ENCODE measurements around the gene CNPY3. TPM values are rescaled to one million over a fixed set of nuclear protein-coding genes. Genes with fewer than 3 reads are reported as not detected.
"Not testable (repeated sequence)": the region's sequence is repeated elsewhere in the genome, so short reads cannot be mapped to it uniquely, and the experiment has no call there.

CNPY3 gene
- total RNA-seq, result 10 to 100 TPM; 27.5 to 37.9 (median 33.1) TPM

GRCh38 chr6:42928986-42929820, at the start of gene CNPY3:
Gene CNPY3, plus strand, starts transcription at chr6:42929480. Its CDS starts 91 bp downstream, at chr6:42929571.
- Histone ChIP-seq H3K4me3 (peak within 1 kb of the TSS; percentile 71 to 85 (median 78)), H3K36me3 (no peaks in the 10 kb centered on the region), H3K9me3 (no peaks in the 10 kb centered on the region), H3K4me1 (peaks cover 7 to 13% of the 10 kb centered on the region in 2 donors), H3K27me3 (no peaks in the 10 kb centered on the region), H3K27ac (peak within 1 kb of the TSS; percentile 91 to 92)
- DNase-seq (ENCODE audit: low spot score in 2 of 2), result peak; percentile 91 to 94
- TF ChIP-seq POLR2AphosphoS5 (IDR thresholded peaks at IDR 0.05) (peak; percentile 53 to 72 (median 67)), POLR2A (IDR thresholded peaks at IDR 0.05) (no peak), CTCF (IDR thresholded peaks at IDR 0.05) (peak in 1 of 3 donors; percentile 11)
- intact Hi-C loops (cut with DNase I; ENCODE audit: low total_unique reads), result no loop called here

GRCh38 chr6:42880240-42880817, 49.0 kb upstream of the CNPY3 start:
- H3K4me3 ChIP-seq, result peak overlapping the region; percentile 57 to 83 (median 70)
- H3K9me3 ChIP-seq; H3K27me3 ChIP-seq; DNase-seq (ENCODE audit: low spot score in 2 of 2); intact Hi-C loops (cut with DNase I; ENCODE audit: low total_unique reads); H3K4me1 ChIP-seq: not testable (repeated sequence)
- peaks cover 13% of the 10 kb centered on the region for H3K36me3 ChIP-seq
- peak overlapping the region; percentile 91 to 97 for H3K27ac ChIP-seq

GRCh38 chr6:42880871-42881270, 48.4 kb upstream of the CNPY3 start:
- DNase-seq (ENCODE audit: low spot score in 2 of 2); H3K9me3 ChIP-seq; H3K27me3 ChIP-seq; intact Hi-C loops (cut with DNase I; ENCODE audit: low total_unique reads); H3K4me1 ChIP-seq: not testable (repeated sequence)
- peak overlapping the region; percentile 91 to 97 for H3K27ac ChIP-seq
- H3K36me3 ChIP-seq, result peaks cover 13% of the 10 kb centered on the region
- peak overlapping the region; percentile 57 to 83 (median 70) for H3K4me3 ChIP-seq

GRCh38 chr6:42885702-42886101, 43.6 kb upstream of the CNPY3 start:
- H3K36me3 ChIP-seq, result peaks cover 13% of the 10 kb centered on the region
- H3K4me1 ChIP-seq, result no peaks in the 10 kb centered on the region
- no peak for TF ChIP-seq POLR2A (IDR thresholded peaks at IDR 0.05)
- TF ChIP-seq CTCF (IDR thresholded peaks at IDR 0.05), result no peak
- no peak for TF ChIP-seq POLR2AphosphoS5 (IDR thresholded peaks at IDR 0.05)
- no peaks in the 10 kb centered on the region for H3K9me3 ChIP-seq
- DNase-seq (ENCODE audit: low spot score in 2 of 2), result no peak
- no peaks in the 10 kb centered on the region for H3K27me3 ChIP-seq
- intact Hi-C loops (cut with DNase I; ENCODE audit: low total_unique reads), result no loop called here
- no peak overlapping the region for H3K4me3 ChIP-seq
- H3K27ac ChIP-seq, result no peak overlapping the region

GRCh38 chr6:42888201-42888600, 41.1 kb upstream of the CNPY3 start:
- H3K27ac ChIP-seq; H3K4me3 ChIP-seq; DNase-seq (ENCODE audit: low spot score in 2 of 2); intact Hi-C loops (cut with DNase I; ENCODE audit: low total_unique reads); H3K27me3 ChIP-seq; H3K9me3 ChIP-seq; H3K4me1 ChIP-seq: not testable (repeated sequence)
- H3K36me3 ChIP-seq, result peaks cover 13% of the 10 kb centered on the region

- Histone ChIP-seq H3K4me1 (no peaks in the 10 kb centered on the region), H3K36me3 (peaks cover 2% of the 10 kb centered on the region), H3K9me3 (no peaks in the 10 kb centered on the region), H3K4me3 (peak overlapping the region; percentile 75 to 91 (median 90)), H3K27me3 (no peaks in the 10 kb centered on the region), H3K27ac (peak overlapping the region; percentile 92)
- TF ChIP-seq CTCF (IDR thresholded peaks at IDR 0.05) (no peak), POLR2A (IDR thresholded peaks at IDR 0.05) (no peak), POLR2AphosphoS5 (IDR thresholded peaks at IDR 0.05) (no peak)
- DNase-seq (ENCODE audit: low spot score in 2 of 2), result no peak
- intact Hi-C loops (cut with DNase I; ENCODE audit: low total_unique reads), result loop anchor here (10.0 kb wide), 1 partner anchor 435 kb away; no protein-coding TSS in a partner anchor
Observed at GRCh38 chr6:42889815-42890214, 39.5 kb upstream of the CNPY3 start.

Measured in breast epithelium (tissue), 4 donors.